ENCODE results near the gene KIF26B. TPM values are rescaled to one million over a fixed set of nuclear protein-coding genes. Genes with fewer than 3 reads are reported as not detected.
"Not testable (repeated sequence)": the region's sequence is repeated elsewhere in the genome, so short reads cannot be mapped to it uniquely, and the experiment has no call there.

Gene KIF26B
- total RNA-seq, 1 donor from 2014 or later, result 3.5 TPM

DNA sequence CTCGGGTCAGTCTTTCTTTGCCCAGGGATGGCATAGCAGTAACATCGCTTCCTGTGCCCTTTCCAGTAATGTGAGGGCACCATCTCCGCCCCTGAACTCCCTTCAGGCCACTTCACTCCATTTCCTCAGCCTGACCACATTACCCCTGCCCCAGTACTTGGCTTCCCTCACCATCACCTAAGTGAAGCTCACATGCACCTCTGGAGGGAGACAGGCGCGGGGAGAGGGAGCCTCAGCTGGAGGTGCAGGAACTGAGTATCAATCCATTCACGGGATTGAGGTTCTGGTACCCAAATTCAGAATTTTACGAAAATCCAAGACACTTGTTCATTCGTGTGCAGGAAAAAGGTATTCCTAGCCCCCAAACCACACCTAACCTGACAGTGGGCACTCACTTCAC is 540.4 kb downstream of the KIF26B start:
- H3K9me3 ChIP-seq (replicated peaks), result peaks cover 7% of the 10 kb centered on the region
- H3K27ac ChIP-seq (replicated peaks), result no peak overlapping the region
- TF ChIP-seq, protein P1, sequence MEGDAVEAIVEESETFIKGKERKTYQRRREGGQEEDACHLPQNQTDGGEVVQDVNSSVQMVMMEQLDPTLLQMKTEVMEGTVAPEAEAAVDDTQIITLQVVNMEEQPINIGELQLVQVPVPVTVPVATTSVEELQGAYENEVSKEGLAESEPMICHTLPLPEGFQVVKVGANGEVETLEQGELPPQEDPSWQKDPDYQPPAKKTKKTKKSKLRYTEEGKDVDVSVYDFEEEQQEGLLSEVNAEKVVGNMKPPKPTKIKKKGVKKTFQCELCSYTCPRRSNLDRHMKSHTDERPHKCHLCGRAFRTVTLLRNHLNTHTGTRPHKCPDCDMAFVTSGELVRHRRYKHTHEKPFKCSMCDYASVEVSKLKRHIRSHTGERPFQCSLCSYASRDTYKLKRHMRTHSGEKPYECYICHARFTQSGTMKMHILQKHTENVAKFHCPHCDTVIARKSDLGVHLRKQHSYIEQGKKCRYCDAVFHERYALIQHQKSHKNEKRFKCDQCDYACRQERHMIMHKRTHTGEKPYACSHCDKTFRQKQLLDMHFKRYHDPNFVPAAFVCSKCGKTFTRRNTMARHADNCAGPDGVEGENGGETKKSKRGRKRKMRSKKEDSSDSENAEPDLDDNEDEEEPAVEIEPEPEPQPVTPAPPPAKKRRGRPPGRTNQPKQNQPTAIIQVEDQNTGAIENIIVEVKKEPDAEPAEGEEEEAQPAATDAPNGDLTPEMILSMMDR (IDR thresholded peaks at IDR 0.05; ENCODE audit: borderline replicate concordance), result no peak
- intact Hi-C loops (cut with micrococcal nuclease), result no loop called here
- H3K36me3 ChIP-seq, result no peaks in the 10 kb centered on the region
- no peak for DNase-seq
- H3K27me3 ChIP-seq (ENCODE audit: low read depth), result no peaks in the 10 kb centered on the region
- H3K4me1 ChIP-seq, result no peaks in the 10 kb centered on the region
- H3K4me3 ChIP-seq, result no peak overlapping the region

DNA sequence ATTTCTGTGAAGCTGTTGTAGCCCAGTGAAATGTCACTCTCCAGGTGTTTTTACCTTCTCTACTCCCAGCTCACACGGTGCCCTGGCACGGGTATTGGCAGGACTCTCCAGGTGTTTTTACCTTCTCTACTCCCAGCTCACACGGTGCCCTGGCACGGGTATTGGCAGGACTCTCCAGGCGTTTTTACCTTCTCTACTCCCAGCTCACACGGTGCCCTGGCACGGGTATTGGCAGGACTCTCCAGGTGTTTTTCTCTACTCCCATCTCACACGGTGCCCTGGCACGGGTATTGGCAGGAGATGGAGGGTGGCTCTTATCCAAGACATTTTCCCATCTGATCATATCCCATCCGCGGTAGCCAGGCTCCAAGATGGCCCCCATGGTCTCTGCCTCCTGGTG is 540.9 kb downstream of the KIF26B start:
- H3K9me3 ChIP-seq (replicated peaks); intact Hi-C loops (cut with micrococcal nuclease); H3K36me3 ChIP-seq; H3K27me3 ChIP-seq (ENCODE audit: low read depth); H3K4me1 ChIP-seq; DNase-seq; H3K4me3 ChIP-seq; H3K27ac ChIP-seq (replicated peaks): not testable (repeated sequence)

DNA sequence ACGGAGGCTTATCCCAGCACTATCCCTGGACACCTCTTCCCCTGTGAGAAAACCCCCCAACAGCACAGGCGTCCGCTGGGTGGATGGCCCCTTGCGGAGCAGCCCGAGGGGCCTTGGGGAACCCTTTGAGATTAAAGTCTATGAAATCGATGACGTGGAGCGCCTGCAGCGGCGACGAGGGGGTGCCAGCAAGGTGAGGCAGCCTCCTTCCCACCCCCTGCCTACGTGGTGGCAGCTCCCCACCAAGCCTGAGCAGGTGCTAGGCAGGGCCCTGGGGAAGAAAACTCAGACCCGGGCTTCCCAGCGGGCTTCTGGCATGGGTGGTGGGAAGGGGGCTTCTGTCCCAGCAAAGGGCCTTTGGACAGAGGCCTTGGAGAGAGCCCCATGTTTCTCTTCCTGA is 543.3 kb downstream of the KIF26B start:
- Histone ChIP-seq H3K9me3 (replicated peaks) (peaks cover 7% of the 10 kb centered on the region), H3K27ac (replicated peaks) (no peak overlapping the region), H3K36me3 (no peaks in the 10 kb centered on the region), H3K4me1 (no peaks in the 10 kb centered on the region), H3K4me3 (no peak overlapping the region), H3K27me3 (ENCODE audit: low read depth) (no peaks in the 10 kb centered on the region)
- no peak for DNase-seq
- intact Hi-C loops (cut with micrococcal nuclease), result no loop called here
- TF ChIP-seq, protein P1 (IDR thresholded peaks at IDR 0.05; ENCODE audit: borderline replicate concordance), result no peak

DNA sequence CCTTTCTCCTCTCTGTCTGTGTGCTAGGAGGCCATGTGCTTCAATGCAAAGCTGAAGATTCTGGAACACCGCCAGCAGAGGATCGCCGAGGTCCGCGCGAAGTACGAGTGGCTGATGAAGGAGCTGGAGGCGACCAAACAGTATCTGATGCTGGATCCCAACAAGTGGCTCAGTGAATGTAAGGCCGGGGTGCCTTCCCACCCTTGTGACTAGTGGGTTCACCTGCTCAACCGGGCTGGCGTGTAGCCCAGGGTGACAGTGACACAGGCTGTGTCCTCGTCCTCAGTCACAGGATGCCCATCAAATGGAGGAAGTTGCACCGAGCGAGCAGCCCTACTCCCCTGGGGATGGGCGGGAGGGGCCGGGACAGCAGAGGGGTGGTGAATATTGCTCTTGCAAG is 544.1 kb downstream of the KIF26B start:
- Histone ChIP-seq H3K36me3 (no peaks in the 10 kb centered on the region), H3K4me1 (no peaks in the 10 kb centered on the region), H3K4me3 (no peak overlapping the region), H3K27me3 (ENCODE audit: low read depth) (no peaks in the 10 kb centered on the region), H3K9me3 (replicated peaks) (peaks cover 7% of the 10 kb centered on the region), H3K27ac (replicated peaks) (no peak overlapping the region)
- TF ChIP-seq, protein P1 (IDR thresholded peaks at IDR 0.05; ENCODE audit: borderline replicate concordance), result no peak
- intact Hi-C loops (cut with micrococcal nuclease), result no loop called here
- no peak for DNase-seq

DNA sequence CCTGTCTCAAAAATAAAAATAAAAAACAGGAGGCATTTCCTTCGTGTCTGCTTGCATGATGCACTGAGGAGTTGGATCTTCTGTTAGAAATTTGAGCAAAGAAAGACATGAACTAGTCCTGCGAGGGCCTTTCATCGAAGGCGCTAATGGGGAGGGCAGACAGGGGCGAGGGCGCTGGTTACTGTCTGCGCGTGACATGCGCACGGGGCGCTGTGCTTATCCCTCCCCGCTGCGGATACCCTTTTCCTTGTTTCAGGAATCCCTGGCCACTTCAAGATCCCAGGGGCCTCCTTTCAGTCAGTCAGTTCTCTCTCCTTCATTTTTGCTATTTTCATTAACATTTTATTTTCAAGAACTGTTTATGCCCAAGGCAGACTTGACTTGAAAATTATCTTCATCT is 545.8 kb downstream of the KIF26B start:
- Histone ChIP-seq H3K9me3 (replicated peaks) (peaks cover 7% of the 10 kb centered on the region), H3K4me1 (peaks cover 6% of the 10 kb centered on the region), H3K4me3 (no peak overlapping the region), H3K27me3 (ENCODE audit: low read depth) (no peaks in the 10 kb centered on the region), H3K27ac (replicated peaks) (no peak overlapping the region), H3K36me3 (no peaks in the 10 kb centered on the region)
- no peak for DNase-seq
- intact Hi-C loops (cut with micrococcal nuclease), result no loop called here
- TF ChIP-seq, protein P1 (IDR thresholded peaks at IDR 0.05; ENCODE audit: borderline replicate concordance), result no peak

DNA sequence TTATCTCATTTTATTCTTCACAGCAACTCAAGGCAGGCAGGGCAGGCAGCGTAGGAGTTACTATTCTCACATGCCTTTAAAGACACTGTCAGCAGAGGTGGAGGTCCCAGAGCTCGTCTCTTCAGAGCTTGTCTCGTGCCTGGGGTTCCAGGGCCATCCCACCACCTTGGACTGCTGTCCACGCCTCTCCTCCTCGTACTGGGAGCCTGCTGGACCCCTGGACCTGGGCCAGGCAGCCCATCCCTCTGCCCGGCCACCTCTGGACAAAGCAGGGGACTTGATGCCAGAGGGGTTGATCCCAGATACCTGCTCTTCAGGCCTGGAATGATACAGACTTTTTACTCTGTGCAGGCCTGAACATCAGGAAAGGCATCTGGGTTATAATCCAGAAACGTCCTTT is 546.8 kb downstream of the KIF26B start:
- H3K4me1 ChIP-seq, result peaks cover 6% of the 10 kb centered on the region
- TF ChIP-seq, protein P1 (IDR thresholded peaks at IDR 0.05; ENCODE audit: borderline replicate concordance), result no peak
- no peaks in the 10 kb centered on the region for H3K27me3 ChIP-seq (ENCODE audit: low read depth)
- peaks cover under 1% of the 10 kb centered on the region for H3K9me3 ChIP-seq (replicated peaks)
- H3K36me3 ChIP-seq, result no peaks in the 10 kb centered on the region
- no peak for DNase-seq
- no peak overlapping the region for H3K4me3 ChIP-seq
- H3K27ac ChIP-seq (replicated peaks), result no peak overlapping the region
- intact Hi-C loops (cut with micrococcal nuclease), result no loop called here
